ENCODE measurements around the gene DHH. TPM values are rescaled to one million over a fixed set of nuclear protein-coding genes. Genes with fewer than 3 reads are reported as not detected.
A peak's percentile ranks its signal among the peaks of the same experiment; 100 is the strongest.

Gene DHH
- total and polyA plus RNA-seq, 9 of the 15 experiments (the other 6 are each of a cell fraction or from before 2014, with no cell fraction given) = 0.07 to 2.6 (median 0.54) TPM

GRCh38 chr12:49088150-49088931 lies 6.3 kb downstream of the DHH start (continued):
- TF ChIP-seq ZBTB7A (IDR thresholded peaks at IDR 0.05; ENCODE audit: borderline replicate concordance, control insufficient read depth, low read depth, low read length) (peak; percentile 38; the same call in 1 of the 2 replicates), SNIP1 (IDR thresholded peaks at IDR 0.05; ENCODE audit: low read depth) (no peak), HDAC3 (IDR thresholded peaks at IDR 0.05; ENCODE audit: borderline replicate concordance, partially characterized antibody) (no peak), SMAD4 (CRISPR knock-in tag; conservative IDR thresholded peaks at IDR 0.05) (0 out of 2 replicates have a peak, but pooled peaks have one; percentile 19), PATZ1 (CRISPR knock-in tag; IDR thresholded peaks at IDR 0.05; ENCODE audit: borderline replicate concordance) (no peak), NFRKB (IDR thresholded peaks at IDR 0.05; ENCODE audit: low read depth) (0 out of 2 replicates have a peak, but pooled peaks have one; percentile 32), MCM5 (IDR thresholded peaks at IDR 0.05; ENCODE audit: low read depth) (no peak), ZNF589 (CRISPR knock-in tag; IDR thresholded peaks at IDR 0.05; ENCODE audit: low read depth) (no peak), TOE1 (IDR thresholded peaks at IDR 0.05; ENCODE audit: borderline replicate concordance) (peak; percentile 62; the same call in 1 of the 2 replicates), TOE1 (CRISPR knock-in tag; IDR thresholded peaks at IDR 0.05; ENCODE audit: borderline replicate concordance, low read depth) (no peak), NR1H2 (CRISPR knock-in tag; IDR thresholded peaks at IDR 0.05) (no peak), TARDBP (IDR thresholded peaks at IDR 0.05) (no peak; the same call in 1 of the 2 replicates), ZBTB26 (CRISPR knock-in tag; IDR thresholded peaks at IDR 0.05) (0 out of 2 replicates have a peak, but pooled peaks have one; percentile 43), MCM7 (IDR thresholded peaks at IDR 0.05) (no peak), ZNF436 (CRISPR knock-in tag; IDR thresholded peaks at IDR 0.05) (no peak), NCOR1 (IDR thresholded peaks at IDR 0.05) (no peak), TAF7 (tag; IDR thresholded peaks at IDR 0.05) (no peak), CHAMP1 (IDR thresholded peaks at IDR 0.05) (no peak), ZNF133 (CRISPR knock-in tag; IDR thresholded peaks at IDR 0.05) (no peak), TSC22D4 (tag; IDR thresholded peaks at IDR 0.05) (no peak), EP400 (IDR thresholded peaks at IDR 0.05) (0 out of 2 replicates have a peak, but pooled peaks have one; percentile 29), ATF7 (IDR thresholded peaks at IDR 0.05) (peak; percentile 75), FIP1L1 (IDR thresholded peaks at IDR 0.05; ENCODE audit: low read depth, low read length, poor library complexity, severe bottlenecking) (no peak), TCF15 (CRISPR knock-in tag; IDR thresholded peaks at IDR 0.05) (no peak)
